ENCODE measurements around the gene FLNB.

Gene FLNB

DNA sequence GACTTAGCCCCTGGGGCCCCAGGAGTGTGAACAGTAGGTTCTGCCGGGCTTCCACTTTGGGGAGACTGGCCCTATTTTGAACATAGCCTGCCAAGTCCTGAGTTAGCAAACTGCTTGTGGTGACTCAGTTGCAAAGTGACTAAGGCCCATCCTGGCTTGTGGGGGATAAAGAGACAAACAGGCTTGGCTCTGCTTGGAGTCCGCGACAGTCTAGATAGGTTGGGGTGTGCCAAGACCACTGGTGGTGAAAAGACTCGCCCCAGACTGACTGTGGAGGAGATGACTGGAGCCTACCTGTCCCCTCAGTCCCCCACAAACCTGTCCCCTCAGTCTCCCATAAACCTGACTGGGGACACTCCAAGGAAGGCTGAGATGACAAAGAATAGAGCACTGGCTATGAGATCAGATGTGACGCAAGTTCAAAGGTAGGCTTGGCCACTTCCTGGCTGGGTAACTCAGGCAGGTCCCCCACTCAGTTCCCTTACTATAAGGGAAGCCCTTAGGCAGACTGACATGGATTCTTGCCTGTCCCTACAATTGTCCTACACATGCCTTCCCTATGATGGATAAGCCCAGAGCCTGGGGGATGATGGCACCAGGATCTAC, 198.3 kb downstream of the FLNB start:
- TF ChIP-seq, protein P1, sequence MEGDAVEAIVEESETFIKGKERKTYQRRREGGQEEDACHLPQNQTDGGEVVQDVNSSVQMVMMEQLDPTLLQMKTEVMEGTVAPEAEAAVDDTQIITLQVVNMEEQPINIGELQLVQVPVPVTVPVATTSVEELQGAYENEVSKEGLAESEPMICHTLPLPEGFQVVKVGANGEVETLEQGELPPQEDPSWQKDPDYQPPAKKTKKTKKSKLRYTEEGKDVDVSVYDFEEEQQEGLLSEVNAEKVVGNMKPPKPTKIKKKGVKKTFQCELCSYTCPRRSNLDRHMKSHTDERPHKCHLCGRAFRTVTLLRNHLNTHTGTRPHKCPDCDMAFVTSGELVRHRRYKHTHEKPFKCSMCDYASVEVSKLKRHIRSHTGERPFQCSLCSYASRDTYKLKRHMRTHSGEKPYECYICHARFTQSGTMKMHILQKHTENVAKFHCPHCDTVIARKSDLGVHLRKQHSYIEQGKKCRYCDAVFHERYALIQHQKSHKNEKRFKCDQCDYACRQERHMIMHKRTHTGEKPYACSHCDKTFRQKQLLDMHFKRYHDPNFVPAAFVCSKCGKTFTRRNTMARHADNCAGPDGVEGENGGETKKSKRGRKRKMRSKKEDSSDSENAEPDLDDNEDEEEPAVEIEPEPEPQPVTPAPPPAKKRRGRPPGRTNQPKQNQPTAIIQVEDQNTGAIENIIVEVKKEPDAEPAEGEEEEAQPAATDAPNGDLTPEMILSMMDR (IDR thresholded peaks at IDR 0.05; ENCODE audit: low read depth, low read length): no peak
- DNase-seq (ENCODE audit: low read depth, low spot score): peak; percentile 29
- in situ Hi-C loops (cut with HindIII; ENCODE audit: low sequenced_read_pairs): no loop called here
- H3K4me3 ChIP-seq (ENCODE audit: low read depth, low read length): no peak overlapping the region

DNA sequence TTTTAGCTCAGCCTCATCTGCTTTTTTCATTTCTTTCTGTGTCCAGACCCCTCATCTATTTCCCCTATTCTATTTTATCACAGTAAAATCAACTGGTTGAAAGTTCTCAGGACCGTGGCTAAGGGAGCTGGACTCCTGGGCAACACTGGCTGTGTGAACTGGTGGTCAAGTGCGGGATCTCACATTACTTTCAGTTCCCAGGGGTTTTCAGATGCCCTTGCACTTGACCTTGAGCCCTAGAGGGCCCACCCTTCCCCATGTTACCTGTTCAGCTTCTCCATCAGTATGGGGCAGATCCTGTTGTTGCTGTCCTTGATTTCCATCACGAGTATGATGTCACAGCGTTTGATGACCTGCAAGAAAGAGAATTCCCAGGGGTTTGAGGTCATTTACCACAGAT, 199.7 kb downstream of the FLNB start:
- DNase-seq (ENCODE audit: low read depth, low spot score): no peak
- in situ Hi-C loops (cut with HindIII; ENCODE audit: low sequenced_read_pairs): no loop called here
- H3K4me3 ChIP-seq (ENCODE audit: low read depth, low read length): no peak overlapping the region
- TF ChIP-seq, protein P1 (IDR thresholded peaks at IDR 0.05; ENCODE audit: low read depth, low read length): no peak

DNA sequence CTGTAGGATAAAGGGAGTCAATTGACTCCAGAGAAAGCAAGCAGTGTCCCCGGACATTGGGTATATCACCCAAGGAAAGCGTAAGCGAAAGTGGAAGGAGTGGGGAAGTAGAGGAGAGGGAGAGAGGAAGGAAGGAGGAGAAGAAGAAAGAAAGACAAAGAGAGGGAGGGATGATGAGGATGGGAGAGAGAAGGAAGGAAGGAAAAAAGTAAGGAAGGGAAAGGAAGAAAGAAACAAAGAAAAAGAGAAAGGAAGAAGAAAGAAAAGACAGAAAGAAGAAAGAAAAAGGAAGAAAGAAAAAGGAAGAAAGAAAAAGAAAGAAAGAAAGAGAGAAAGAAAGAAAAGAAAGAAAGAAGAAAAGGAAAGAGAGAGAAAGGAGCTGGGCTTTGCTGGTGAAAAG, 201.7 kb downstream of the FLNB start:
- TF ChIP-seq, protein P1 (IDR thresholded peaks at IDR 0.05; ENCODE audit: low read depth, low read length): no peak
- H3K4me3 ChIP-seq (ENCODE audit: low read depth, low read length): no peak overlapping the region
- in situ Hi-C loops (cut with HindIII; ENCODE audit: low sequenced_read_pairs): no loop called here
- no peak for DNase-seq (ENCODE audit: low read depth, low spot score)

DNA sequence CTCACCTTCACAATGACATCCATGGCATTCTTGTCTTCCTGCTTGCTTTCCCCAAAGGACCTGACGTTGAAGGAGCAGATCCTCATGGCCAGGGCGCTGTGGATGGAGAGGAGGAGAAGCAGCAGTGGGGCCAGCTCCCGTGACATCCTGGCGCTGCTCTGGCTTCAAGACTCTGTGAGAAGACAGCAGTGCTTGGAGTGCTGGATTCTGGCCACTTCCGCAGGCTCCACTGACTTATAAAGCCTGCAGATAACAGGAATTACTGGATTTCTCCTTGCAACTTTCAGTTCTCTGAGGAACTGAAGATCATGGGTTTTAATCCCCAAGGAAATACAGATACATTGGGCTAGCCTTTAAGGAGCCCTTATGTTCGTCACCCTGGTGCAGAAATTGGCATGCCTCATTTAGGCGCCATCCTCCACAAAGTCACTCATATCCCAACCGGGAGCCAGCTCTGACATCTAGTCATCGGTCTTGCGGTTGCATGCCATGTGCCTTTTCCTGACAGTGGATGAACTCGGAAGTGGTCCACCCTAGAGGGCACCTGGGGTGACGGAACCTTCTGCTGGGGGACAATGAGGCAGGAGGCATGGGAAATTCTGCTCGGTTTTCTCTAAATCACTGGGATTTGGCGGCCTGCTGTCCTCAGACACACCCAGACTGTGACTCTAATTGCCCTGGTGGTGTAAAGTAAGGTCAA, 202.7 kb downstream of the FLNB start, which contains the start of gene DNASE1L3:
Gene DNASE1L3 (minus strand): TSS at position 212 of the 700 bp plus-strand sequence. CDS start 66 bp downstream, at position 146.
- no peak within 1 kb of the TSS for H3K4me3 ChIP-seq (ENCODE audit: low read depth, low read length)
- TF ChIP-seq, protein P1 (IDR thresholded peaks at IDR 0.05; ENCODE audit: low read depth, low read length): no peak
- no peak for DNase-seq (ENCODE audit: low read depth, low spot score)
- in situ Hi-C loops (cut with HindIII; ENCODE audit: low sequenced_read_pairs): no loop called here

DNA sequence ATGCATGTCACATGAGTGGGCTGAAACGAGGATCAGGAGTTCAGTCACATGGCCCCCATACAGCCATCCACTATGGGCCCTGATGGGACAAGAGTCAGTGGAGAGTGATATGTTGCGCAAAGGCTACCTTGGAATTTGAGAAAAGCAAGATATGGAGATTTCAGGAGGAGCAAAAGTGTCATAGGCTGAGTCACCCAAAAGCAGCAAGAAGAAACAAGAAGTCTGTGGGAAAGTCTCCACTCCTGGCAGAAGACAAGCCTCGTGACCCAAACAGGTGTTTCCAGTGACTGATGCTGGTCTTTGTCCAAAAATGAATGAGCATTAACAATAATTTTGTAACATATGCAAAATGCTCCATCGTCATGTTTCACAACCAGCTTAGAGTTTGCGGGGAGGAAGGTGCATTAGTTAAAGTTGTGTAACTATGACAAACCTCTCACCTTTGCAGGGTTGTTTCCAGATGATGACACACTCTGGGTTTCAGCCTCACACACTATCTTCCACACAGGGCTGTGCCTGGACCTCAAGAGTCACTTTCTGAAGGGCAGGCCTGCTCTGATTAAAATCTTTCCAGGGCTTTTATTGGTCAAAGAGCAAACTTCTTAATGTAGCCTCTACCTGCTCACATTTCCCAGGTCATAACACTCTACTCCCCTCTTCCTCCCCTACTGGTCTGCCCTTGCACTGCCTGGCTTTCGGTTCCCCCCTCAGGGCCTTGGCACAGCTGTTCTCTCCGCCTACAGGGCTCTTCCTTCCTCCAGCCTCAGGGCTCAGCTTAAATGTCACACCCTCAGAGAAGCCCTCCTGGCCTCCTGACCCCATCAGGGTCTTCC, 206.5 kb downstream of the FLNB start:
- in situ Hi-C loops (cut with HindIII; ENCODE audit: low sequenced_read_pairs): no loop called here
- no peak for DNase-seq (ENCODE audit: low read depth, low spot score)
- H3K4me3 ChIP-seq (ENCODE audit: low read depth, low read length): no peak overlapping the region
- TF ChIP-seq, protein P1 (IDR thresholded peaks at IDR 0.05; ENCODE audit: low read depth, low read length): no peak

DNA sequence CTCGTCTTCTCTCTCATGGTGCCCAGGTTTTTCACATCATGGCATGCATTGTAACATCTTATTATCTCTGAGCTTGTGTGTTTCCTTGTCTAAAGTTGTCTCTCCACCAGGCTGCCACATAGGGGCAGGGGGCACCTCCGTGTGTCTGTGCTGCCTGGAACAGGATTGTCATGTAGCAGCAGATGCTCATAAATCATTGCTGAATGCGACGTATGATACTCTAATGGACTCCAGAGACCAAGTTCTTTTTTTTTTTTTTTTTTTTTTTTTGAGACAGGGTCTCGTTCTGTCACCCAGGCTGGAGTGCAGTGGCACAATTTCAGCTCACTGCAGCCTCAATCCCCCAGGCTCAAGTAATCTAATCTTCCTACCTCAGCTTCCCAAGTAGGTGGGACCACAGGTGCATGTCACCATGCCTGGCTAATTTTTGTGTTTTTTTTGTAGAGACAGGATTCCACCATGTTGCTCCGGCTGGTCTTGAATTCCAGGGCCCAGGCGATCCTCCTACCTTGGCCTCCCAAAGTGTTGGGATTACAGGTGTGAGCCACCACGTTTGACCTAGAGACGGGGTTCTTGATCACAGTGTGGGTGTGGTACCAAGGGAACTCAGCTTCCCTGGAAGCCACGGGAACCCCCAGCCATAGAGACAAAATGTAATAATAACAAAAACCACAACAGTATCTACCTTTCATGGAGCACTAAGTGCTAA, 207.2 kb downstream of the FLNB start:
- in situ Hi-C loops (cut with HindIII; ENCODE audit: low sequenced_read_pairs): no loop called here
- DNase-seq (ENCODE audit: low read depth, low spot score): no peak
- TF ChIP-seq, protein P1 (IDR thresholded peaks at IDR 0.05; ENCODE audit: low read depth, low read length): no peak
- no peak overlapping the region for H3K4me3 ChIP-seq (ENCODE audit: low read depth, low read length)

Measured in astrocyte of the spinal cord (primary cell).